ENCODE measurements around the gene TCF4. TPM values are rescaled to one million over a fixed set of nuclear protein-coding genes. Genes with fewer than 3 reads are reported as not detected.

TCF4 gene
- total RNA-seq, 1 experiment from 2014 or later: 143 TPM

GRCh38 chr18:55585920-55586561 lies 2.0 kb downstream of the TCF4 start:
- peaks cover 36% of the 10 kb centered on the region for H3K4me1 ChIP-seq (ENCODE audit: insufficient read depth, low read length, poor library complexity, severe bottlenecking)
- H3K36me3 ChIP-seq (ENCODE audit: insufficient read depth, low read length, poor library complexity, severe bottlenecking): peaks cover 4% of the 10 kb centered on the region
- H3K9me3 ChIP-seq (ENCODE audit: low read depth, low read length, poor library complexity, severe bottlenecking): no peaks in the 10 kb centered on the region
- peak; percentile 17 for DNase-seq (ENCODE audit: low spot score)
- ChIA-PET POLR2A (ENCODE audit: low non-redundant PET) (no interaction called here), CTCF (interaction anchor here (0.7 kb wide), 1 partner anchor 849 kb away, joined by 3 read pairs; no protein-coding TSS in a partner anchor)
- H3K27ac ChIP-seq (ENCODE audit: low read depth, low read length, poor library complexity, severe bottlenecking): peak overlapping the region; percentile 12
- intact Hi-C loops (cut with micrococcal nuclease; ENCODE audit: unreplicated experiment): loop anchor here (5.0 kb wide), 2 partner anchors 79 to 244 kb away; no protein-coding TSS in a partner anchor
- TF ChIP-seq CTCF (conservative IDR thresholded peaks at IDR 0.05; ENCODE audit: low read depth, low read length) (no peak), EZH2 (IDR thresholded peaks at IDR 0.05; ENCODE audit: borderline replicate concordance, low read depth, low read length, poor library complexity, severe bottlenecking) (no peak)
- H3K27me3 ChIP-seq (replicated peaks; ENCODE audit: insufficient read depth, low read depth, low read length, poor library complexity): no peaks in the 10 kb centered on the region
- BruUV-seq (replicated peaks): TSS peak; percentile 32
- H3K4me3 ChIP-seq (ENCODE audit: low read depth, low read length, poor library complexity, severe bottlenecking): peak overlapping the region; percentile 64

- H3K27ac ChIP-seq (ENCODE audit: low read depth, low read length, poor library complexity, severe bottlenecking): peak overlapping the region; percentile 12
Measured at GRCh38 chr18:55585065-55585919, 2.7 kb downstream of the TCF4 start.

GRCh38 chr18:55584201-55584600 lies 3.8 kb downstream of the TCF4 start:
- ChIA-PET POLR2A (ENCODE audit: low non-redundant PET) (no interaction called here), CTCF (no interaction called here)
- peaks cover 4% of the 10 kb centered on the region for H3K36me3 ChIP-seq (ENCODE audit: insufficient read depth, low read length, poor library complexity, severe bottlenecking)
- no peak for DNase-seq (ENCODE audit: low spot score)
- H3K4me1 ChIP-seq (ENCODE audit: insufficient read depth, low read length, poor library complexity, severe bottlenecking): peaks cover 45% of the 10 kb centered on the region
- intact Hi-C loops (cut with micrococcal nuclease; ENCODE audit: unreplicated experiment): no loop called here
- H3K9me3 ChIP-seq (ENCODE audit: low read depth, low read length, poor library complexity, severe bottlenecking): no peaks in the 10 kb centered on the region
- no peaks in the 10 kb centered on the region for H3K27me3 ChIP-seq (replicated peaks; ENCODE audit: insufficient read depth, low read depth, low read length, poor library complexity)
- no peak overlapping the region for H3K4me3 ChIP-seq (ENCODE audit: low read depth, low read length, poor library complexity, severe bottlenecking)
- no TSS peak for BruUV-seq (replicated peaks)
- no peak overlapping the region for H3K27ac ChIP-seq (ENCODE audit: low read depth, low read length, poor library complexity, severe bottlenecking)
- no peak for TF ChIP-seq CTCF (conservative IDR thresholded peaks at IDR 0.05; ENCODE audit: low read depth, low read length)
- no peak for TF ChIP-seq EZH2 (IDR thresholded peaks at IDR 0.05; ENCODE audit: borderline replicate concordance, low read depth, low read length, poor library complexity, severe bottlenecking)

More at GRCh38 chr18:55585065-55585919, 2.7 kb downstream of the TCF4 start:
- Histone ChIP-seq H3K27me3 (replicated peaks; ENCODE audit: insufficient read depth, low read depth, low read length, poor library complexity) (no peaks in the 10 kb centered on the region), H3K36me3 (ENCODE audit: insufficient read depth, low read length, poor library complexity, severe bottlenecking) (peaks cover 4% of the 10 kb centered on the region), H3K9me3 (ENCODE audit: low read depth, low read length, poor library complexity, severe bottlenecking) (no peaks in the 10 kb centered on the region), H3K4me3 (ENCODE audit: low read depth, low read length, poor library complexity, severe bottlenecking) (peak overlapping the region; percentile 64), H3K4me1 (ENCODE audit: insufficient read depth, low read length, poor library complexity, severe bottlenecking) (peaks cover 39% of the 10 kb centered on the region)
- DNase-seq (ENCODE audit: low spot score): no peak
- ChIA-PET CTCF (no interaction called here), POLR2A (ENCODE audit: low non-redundant PET) (no interaction called here)
- BruUV-seq (replicated peaks): no TSS peak
- no peak for TF ChIP-seq CTCF (conservative IDR thresholded peaks at IDR 0.05; ENCODE audit: low read depth, low read length)
- TF ChIP-seq EZH2 (IDR thresholded peaks at IDR 0.05; ENCODE audit: borderline replicate concordance, low read depth, low read length, poor library complexity, severe bottlenecking): no peak
- intact Hi-C loops (cut with micrococcal nuclease; ENCODE audit: unreplicated experiment): loop anchor here (5.0 kb wide), 2 partner anchors 78 to 243 kb away; no protein-coding TSS in a partner anchor

All from A673 (cell line).